Ishikawa (cell line): ENCODE data around the gene LDAH.

Source experiments
- CEBPB ChIP-seq: IDR thresholded peaks from 2 replicates; pipeline ENCODE4 v1.6.1; 2012
- CREB1 ChIP-seq: IDR thresholded peaks from 2 replicates; pipeline ENCODE4 v1.6.1; 2012; ENCODE audit warnings: low read depth
- FOXM1 ChIP-seq: IDR thresholded peaks from 2 replicates; pipeline ENCODE4 v1.6.1; 2012; ENCODE audit warnings: low read depth, borderline replicate concordance
- REST ChIP-seq: IDR thresholded peaks from 2 replicates; pipeline ENCODE4 v1.6.1; 2012; ENCODE audit warnings: low read depth, mild to moderate bottlenecking
- YY1 ChIP-seq: IDR thresholded peaks from 2 replicates; pipeline ENCODE4 v1.6.1; 2012; ENCODE audit warnings: low read depth
- ZBTB7A ChIP-seq: IDR thresholded peaks from 2 replicates; pipeline ENCODE4 v1.6.1; 2012; ENCODE audit warnings: low read depth
- TF ChIP-seq, protein P1 (sequence below): IDR thresholded peaks from 2 replicates; pipeline ENCODE4 v1.6.1; 2012
- TF ChIP-seq, protein P2 (sequence below): IDR thresholded peaks from 2 replicates; pipeline ENCODE4 v1.6.1; 2012

GRCh38 chr2:20868377-20868776 lies 45.5 kb upstream of the LDAH start:
- TF ChIP-seq, protein P1, sequence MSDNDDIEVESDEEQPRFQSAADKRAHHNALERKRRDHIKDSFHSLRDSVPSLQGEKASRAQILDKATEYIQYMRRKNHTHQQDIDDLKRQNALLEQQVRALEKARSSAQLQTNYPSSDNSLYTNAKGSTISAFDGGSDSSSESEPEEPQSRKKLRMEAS = no peak
- no peak for TF ChIP-seq ZBTB7A
- no peak for TF ChIP-seq FOXM1
- TF ChIP-seq, protein P2, sequence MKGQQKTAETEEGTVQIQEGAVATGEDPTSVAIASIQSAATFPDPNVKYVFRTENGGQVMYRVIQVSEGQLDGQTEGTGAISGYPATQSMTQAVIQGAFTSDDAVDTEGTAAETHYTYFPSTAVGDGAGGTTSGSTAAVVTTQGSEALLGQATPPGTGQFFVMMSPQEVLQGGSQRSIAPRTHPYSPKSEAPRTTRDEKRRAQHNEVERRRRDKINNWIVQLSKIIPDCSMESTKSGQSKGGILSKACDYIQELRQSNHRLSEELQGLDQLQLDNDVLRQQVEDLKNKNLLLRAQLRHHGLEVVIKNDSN = no peak
- TF ChIP-seq REST = no peak
- TF ChIP-seq YY1 = no peak
- no peak for TF ChIP-seq CEBPB
- no peak for TF ChIP-seq CREB1
